ENCODE data around the gene SLC25A14. TPM values are rescaled to one million over a fixed set of nuclear protein-coding genes. Genes with fewer than 3 reads are reported as not detected.

Gene SLC25A14
- total and polyA plus RNA-seq, 2 of the 8 experiments (the other 6 are each of a cell fraction or from before 2014, with no cell fraction given): 9.3 to 14.2 TPM

- Histone ChIP-seq H3K14ac (ENCODE audit: insufficient read length) (no peak overlapping the region), H3K4me2 (ENCODE audit: insufficient read depth in 1 of 2, low read depth in 2 of 2, low read length in 2 of 2) (no peak overlapping the region), H3K27me3 (replicated peaks in 1 of 4; ENCODE audit: control insufficient read depth in 3 of 4, extremely low read depth in 1 of 4, insufficient read depth in 3 of 4, low read length in 3 of 4) (no peaks in the 10 kb centered on the region), H2BK15ac (ENCODE audit: low read length) (no peak overlapping the region), H3K18ac (ENCODE audit: extremely low read depth, low read length) (no peak overlapping the region), H3K4ac (replicated peaks; ENCODE audit: insufficient read length, low read depth, low read length) (no peak overlapping the region), H4K5ac (ENCODE audit: insufficient read length, low read depth, low read length) (no peak overlapping the region), H4K8ac (ENCODE audit: extremely low read depth, insufficient read depth, low read length) (no peak overlapping the region), H2BK12ac (ENCODE audit: low read depth, low read length) (no peak overlapping the region), H3K79me2 (ENCODE audit: control insufficient read depth in 1 of 2, insufficient read depth in 2 of 2, low read length in 2 of 2) (no peaks in the 10 kb centered on the region), H3K56ac (replicated peaks; ENCODE audit: insufficient read length, low read depth, low read length) (no peak overlapping the region), H3K9me3 (ENCODE audit: insufficient read depth in 2 of 2, low read depth in 1 of 2, low read length in 1 of 2) (no peaks in the 10 kb centered on the region), H4K20me1 (replicated peaks in 1 of 2; ENCODE audit: control insufficient read depth in 1 of 2, insufficient read depth in 2 of 2, low read length in 2 of 2) (no peaks in the 10 kb centered on the region), H3K4me1 (replicated peaks in 1 of 4; ENCODE audit: control insufficient read depth in 3 of 4, insufficient read depth in 4 of 4, low read length in 3 of 4) (no peaks in the 10 kb centered on the region), H2BK5ac (ENCODE audit: low read depth, low read length) (no peak overlapping the region), H2AK5ac (ENCODE audit: low read depth, low read length) (no peak overlapping the region), H3K79me1 (ENCODE audit: low read depth, low read length) (no peaks in the 10 kb centered on the region), H4K91ac (replicated peaks; ENCODE audit: insufficient read length, low read length) (no peak overlapping the region), H3K9ac (replicated peaks in 1 of 4; ENCODE audit: extremely low read depth in 1 of 4, low read depth in 3 of 4, low read length in 3 of 4) (no peak overlapping the region), H3K23ac (ENCODE audit: insufficient read length) (no peak overlapping the region), H3K4me3 (ENCODE audit: extremely low read depth in 1 of 4, insufficient read depth in 2 of 4, low read depth in 3 of 4, low read length in 4 of 4) (no peak overlapping the region), H2AFZ (ENCODE audit: low read length) (no peak overlapping the region), H3K23me2 (ENCODE audit: low read depth, low read length) (no peaks in the 10 kb centered on the region), H3K27ac (ENCODE audit: low read depth, low read length) (no peak overlapping the region), H2BK20ac (ENCODE audit: low read length) (no peak overlapping the region), H3K36me3 (ENCODE audit: control insufficient read depth in 2 of 4, insufficient read depth in 4 of 4, low read length in 3 of 4) (no peaks in the 10 kb centered on the region), H2BK120ac (replicated peaks; ENCODE audit: low read depth, low read length) (no peak overlapping the region)
- no peak for FAIRE-seq
- ChIA-PET POLR2A (ENCODE audit: partially characterized antibody) (no interaction called here), CTCF (ENCODE audit: partially characterized antibody) (no interaction called here)
- DNase-seq (ENCODE audit: low read depth in 1 of 2, low spot score in 2 of 2): no peak
- WGBS, 2 experiments (ENCODE audit: extremely low coverage in 1 of 2, insufficient coverage in 1 of 2, insufficient read length in 1 of 2, insufficient replicate concordance in 2 of 2, low coverage in 1 of 2, low lambda C conversion rate in 2 of 2, missing lambda C conversion rate in 1 of 2): 97% methylated on average over 4 of the region's 4 CpGs; no CpG with 5 or more reads in 1 of the 2 experiments
- TF ChIP-seq BCL11A (IDR thresholded peaks at IDR 0.05; ENCODE audit: low read depth in 2 of 2, low read length in 2 of 2) (no peak), NANOG (IDR thresholded peaks at IDR 0.05; ENCODE audit: insufficient read depth, low read depth, low read length, poor library complexity, severe bottlenecking) (no peak), CBX8 (IDR thresholded peaks at IDR 0.05; ENCODE audit: borderline replicate concordance, low read depth, low read length) (no peak), SUZ12 (IDR thresholded peaks at IDR 0.05; ENCODE audit: low read length) (no peak), SRF (IDR thresholded peaks at IDR 0.05; ENCODE audit: low read depth, low read length) (no peak), EZH2 (IDR thresholded peaks at IDR 0.05; ENCODE audit: low read depth, low read length, severe bottlenecking) (no peak), ATF2 (IDR thresholded peaks at IDR 0.05; ENCODE audit: low read length) (no peak), RXRA (IDR thresholded peaks at IDR 0.05; ENCODE audit: insufficient read depth, low read depth, low read length) (no peak), ATF3 (IDR thresholded peaks at IDR 0.05; ENCODE audit: insufficient read depth, low read depth, low read length) (no peak), POLR2A (IDR thresholded peaks at IDR 0.05; ENCODE audit: control extremely low read depth in 1 of 2, low read depth in 2 of 2, low read length in 2 of 2) (no peak), RAD21 (IDR thresholded peaks at IDR 0.05 in 1 of 2, conservative IDR thresholded peaks at IDR 0.05 in 1 of 2; ENCODE audit: low read depth in 2 of 2, low read length in 2 of 2) (no peak)
Measured at GRCh38 chrX:130336531-130336930, 3.2 kb upstream of the SLC25A14 start.
